Adrenal gland (tissue), 12 donors: ENCODE results near the gene SLC35A1. TPM values are rescaled to one million over a fixed set of nuclear protein-coding genes. Genes with fewer than 3 reads are reported as not detected.
A peak's percentile ranks its signal among the peaks of the same experiment; 100 is the strongest.

Source experiments
- DNase-seq, 7 donors: peaks; one replicate each; pipeline ENCODE4 v3.0.0-alpha.2; 2019 to 2020
- H3K27ac ChIP-seq, 5 donors: fragments of 200-600 bp; sonication (generic) in 4 of 5; 1 replicate in 3 of 5; 2 replicates in 2 of 5; pipeline versions ENCODE4 v1.5.1 to v1.8.0; 2016 to 2020; ENCODE audit warnings: mild to moderate bottlenecking in 1 of 5
- H3K27me3 ChIP-seq: fragments of 200-600 bp; 2 replicates; pipeline ENCODE4 v1.8.0; 2021
- H3K36me3 ChIP-seq, 2 donors: fragments of 200-600 bp; replicated peaks in 1 of 2; 1 replicate in 1 of 2; 2 replicates in 1 of 2; pipeline versions ENCODE4 v1.5.1 to v1.8.0; 2018 to 2022
- H3K4me1 ChIP-seq, 2 donors: fragments of 200-600 bp; replicated peaks in 1 of 2; 1 replicate in 1 of 2; 2 replicates in 1 of 2; pipeline versions ENCODE4 v1.5.1 to v1.8.0; 2018 to 2021
- H3K4me3 ChIP-seq, 4 donors: fragments of 200-600 bp; sonication (generic) in 3 of 4; one replicate each; pipeline ENCODE4 v1.5.1; 2016 to 2018
- H3K9me3 ChIP-seq, 3 donors: fragments of 200-600 bp; sonication (generic) in 1 of 3; replicated peaks in 1 of 3; 1 replicate in 2 of 3; 2 replicates in 1 of 3; pipeline versions ENCODE4 v1.5.1 to v1.8.0; 2016 to 2021
- CTCF ChIP-seq, 6 experiments: fragments of 450-650 bp in 4 of 6; fragments of 200-600 bp in 2 of 6; sonication (generic) in 1 of 6; IDR thresholded peaks; 1 replicate in 5 of 6; 2 replicates in 1 of 6; pipeline versions ENCODE4 v1.5.1 to v1.8.0; 2016 to 2021; ENCODE audit warnings: antibody characterized with exemption in 6 of 6, mild to moderate bottlenecking in 2 of 6, moderate library complexity in 1 of 6
- POLR2A ChIP-seq, 2 donors: fragments of 450-650 bp; IDR thresholded peaks; one replicate each; pipeline ENCODE4 v1.6.1; 2017; ENCODE audit warnings: antibody characterized with exemption in 2 of 2, mild to moderate bottlenecking in 2 of 2, moderate library complexity in 1 of 2
- WGBS, 4 donors: extraction: QIAGEN DNeasy Blood & Tissue Kit in 2 of 4; methylation state at CpG; one replicate each; pipeline versions ENCODE4 v1.1.5 to v1.1.7; 2013 to 2017; 5-methylcytosine and 5-hydroxymethylcytosine counted together
- intact Hi-C, 2 donors: fragments of 100-400 bp; cut with DNase I; formaldehyde crosslinking; loops; one replicate each; pipeline versions ENCODE4 v1.14.1 to v1.15.0; 2022 to 2023
- polyA plus RNA-seq, 3 donors: library from polyadenylated mRNA; stranded (reverse); fragments of 200-250 nt in 2 of 3; fragments of 350-450 nt in 1 of 3; fragmentation: Illumina TruSeq in 1 of 3; extraction: RNeasy Lipid Tissue Mini Kit (QIAGEN cat#74804) in 1 of 3; gene quantifications; one replicate each; pipeline ENCODE4 v1.2.3, GENCODE V29; 2013 to 2014
- total RNA-seq, 9 donors: library from RNA; depleted of rRNA in 4 of 9; stranded (reverse); fragments of >200 nt in 4 of 9; fragments of 120-200 nt in 1 of 9; fragmentation: NEBNext Ultra II Directional in 1 of 9; extraction: Animal tissue kit (Norgen Biotek cat#: 25700) in 1 of 9; gene quantifications; one replicate each; pipeline versions ENCODE4 v1.1.0 to v1.2.4, GENCODE V29; 2013 to 2023
- donor health status: healthy with polysubstance abuse.
- donor health status: Bipolar disorder and iron deficiency.
- donor health status: DM: yes; HTN: yes; CAD: no.
- donor health status: DM: no; HTN: no; CAD: no.
- donor health status: DM: no; HTN: no; CAD: no.
- donor health status: DM: yes; HTN: yes; CAD: no.

Gene SLC35A1
- total and polyA plus RNA-seq, 12 donors = 19.9 to 41.0 (median 29.3) TPM

GRCh38 chr6:87541744-87542143 is 69.0 kb downstream of the SLC35A1 start:
- TF ChIP-seq POLR2A (IDR thresholded peaks at IDR 0.05) = no peak
- intact Hi-C loops = no loop called here
- Histone ChIP-seq H3K27ac (peak overlapping the region in 2 of 5 donors; percentile 2 to 11), H3K4me1 (peaks cover 0 to 16% of the 10 kb centered on the region in 2 donors), H3K4me3 (no peak overlapping the region), H3K36me3 (peaks cover 0 to 26% of the 10 kb centered on the region in 2 donors), H3K27me3 (no peaks in the 10 kb centered on the region), H3K9me3 (no peaks in the 10 kb centered on the region)
- no peak for DNase-seq
- WGBS, 4 donors = 75 to 84% (median 80%) methylated on average over 2 of the region's 2 CpGs

GRCh38 chr6:87543696-87544473 is 71.1 kb downstream of the SLC35A1 start:
- peaks cover 0 to 36% of the 10 kb centered on the region in 2 donors for H3K36me3 ChIP-seq
- no peak overlapping the region for H3K4me3 ChIP-seq
- TF ChIP-seq CTCF (IDR thresholded peaks at IDR 0.05) = no peak
- TF ChIP-seq POLR2A (IDR thresholded peaks at IDR 0.05) = no peak
- H3K27ac ChIP-seq = no peak overlapping the region
- no peaks in the 10 kb centered on the region for H3K27me3 ChIP-seq
- intact Hi-C loops = no loop called here
- 86 to 94% (median 91%) methylated on average over 4 of the region's 4 CpGs for WGBS, 4 donors
- no peaks in the 10 kb centered on the region for H3K9me3 ChIP-seq
- DNase-seq = no peak
- H3K4me1 ChIP-seq = peaks cover 0 to 14% of the 10 kb centered on the region in 2 donors

GRCh38 chr6:87544474-87544735 is 71.6 kb downstream of the SLC35A1 start:
- 83 to 97% (median 90%) methylated on average over 1 of the region's 1 CpG for WGBS, 4 donors
- no peaks in the 10 kb centered on the region for H3K9me3 ChIP-seq
- TF ChIP-seq POLR2A (IDR thresholded peaks at IDR 0.05) = no peak
- no peak for TF ChIP-seq CTCF (IDR thresholded peaks at IDR 0.05)
- H3K36me3 ChIP-seq = peaks cover 0 to 38% of the 10 kb centered on the region in 2 donors
- no peaks in the 10 kb centered on the region for H3K27me3 ChIP-seq
- DNase-seq = no peak
- H3K27ac ChIP-seq = no peak overlapping the region
- intact Hi-C loops = no loop called here
- H3K4me1 ChIP-seq = peaks cover 0 to 14% of the 10 kb centered on the region in 2 donors
- H3K4me3 ChIP-seq = no peak overlapping the region

- 63 to 77% (median 72%) methylated on average over 2 of the region's 2 CpGs for WGBS, 4 donors
- Histone ChIP-seq H3K27me3 (no peaks in the 10 kb centered on the region), H3K36me3 (peaks cover 0 to 40% of the 10 kb centered on the region in 2 donors), H3K4me3 (no peak overlapping the region), H3K9me3 (no peaks in the 10 kb centered on the region), H3K4me1 (peaks cover 5 to 6% of the 10 kb centered on the region in 2 donors), H3K27ac (peak overlapping the region in 2 of 5 donors; percentile 40 to 41)
- DNase-seq = no peak
- TF ChIP-seq CTCF (IDR thresholded peaks at IDR 0.05) (no peak), POLR2A (IDR thresholded peaks at IDR 0.05) (no peak)
- intact Hi-C loops = no loop called here
These were observed 79.0 kb downstream of the SLC35A1 start for GRCh38 chr6:87551799-87552198.
